G401 (cell line): Measurements from ENCODE around the gene MAMDC2. TPM values are rescaled to one million over a fixed set of nuclear protein-coding genes. Genes with fewer than 3 reads are reported as not detected.

Source experiments
- DNase-seq: peaks from one replicate; pipeline ENCODE4 v3.0.0-alpha.2; 2015; ENCODE audit warnings: low spot score
- in situ Hi-C: cut with HindIII; loops from 2 replicates; pipeline ENCODE4 v1.10.0; 2016; ENCODE audit warnings: low sequenced_read_pairs, mixed read lengths
- total RNA-seq: library from RNA; depleted of rRNA; stranded (reverse); fragments of >200 nt; shearing (Covaris generic); gene quantifications from 2 replicates; pipeline ENCODE4 v1.2.3, GENCODE V29; 2014; rRNA removed

Gene MAMDC2, protein sequence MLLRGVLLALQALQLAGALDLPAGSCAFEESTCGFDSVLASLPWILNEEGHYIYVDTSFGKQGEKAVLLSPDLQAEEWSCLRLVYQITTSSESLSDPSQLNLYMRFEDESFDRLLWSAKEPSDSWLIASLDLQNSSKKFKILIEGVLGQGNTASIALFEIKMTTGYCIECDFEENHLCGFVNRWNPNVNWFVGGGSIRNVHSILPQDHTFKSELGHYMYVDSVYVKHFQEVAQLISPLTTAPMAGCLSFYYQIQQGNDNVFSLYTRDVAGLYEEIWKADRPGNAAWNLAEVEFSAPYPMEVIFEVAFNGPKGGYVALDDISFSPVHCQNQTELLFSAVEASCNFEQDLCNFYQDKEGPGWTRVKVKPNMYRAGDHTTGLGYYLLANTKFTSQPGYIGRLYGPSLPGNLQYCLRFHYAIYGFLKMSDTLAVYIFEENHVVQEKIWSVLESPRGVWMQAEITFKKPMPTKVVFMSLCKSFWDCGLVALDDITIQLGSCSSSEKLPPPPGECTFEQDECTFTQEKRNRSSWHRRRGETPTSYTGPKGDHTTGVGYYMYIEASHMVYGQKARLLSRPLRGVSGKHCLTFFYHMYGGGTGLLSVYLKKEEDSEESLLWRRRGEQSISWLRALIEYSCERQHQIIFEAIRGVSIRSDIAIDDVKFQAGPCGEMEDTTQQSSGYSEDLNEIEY
- total RNA-seq = 0.81 and 1.2 TPM in 2 replicates

DNA sequence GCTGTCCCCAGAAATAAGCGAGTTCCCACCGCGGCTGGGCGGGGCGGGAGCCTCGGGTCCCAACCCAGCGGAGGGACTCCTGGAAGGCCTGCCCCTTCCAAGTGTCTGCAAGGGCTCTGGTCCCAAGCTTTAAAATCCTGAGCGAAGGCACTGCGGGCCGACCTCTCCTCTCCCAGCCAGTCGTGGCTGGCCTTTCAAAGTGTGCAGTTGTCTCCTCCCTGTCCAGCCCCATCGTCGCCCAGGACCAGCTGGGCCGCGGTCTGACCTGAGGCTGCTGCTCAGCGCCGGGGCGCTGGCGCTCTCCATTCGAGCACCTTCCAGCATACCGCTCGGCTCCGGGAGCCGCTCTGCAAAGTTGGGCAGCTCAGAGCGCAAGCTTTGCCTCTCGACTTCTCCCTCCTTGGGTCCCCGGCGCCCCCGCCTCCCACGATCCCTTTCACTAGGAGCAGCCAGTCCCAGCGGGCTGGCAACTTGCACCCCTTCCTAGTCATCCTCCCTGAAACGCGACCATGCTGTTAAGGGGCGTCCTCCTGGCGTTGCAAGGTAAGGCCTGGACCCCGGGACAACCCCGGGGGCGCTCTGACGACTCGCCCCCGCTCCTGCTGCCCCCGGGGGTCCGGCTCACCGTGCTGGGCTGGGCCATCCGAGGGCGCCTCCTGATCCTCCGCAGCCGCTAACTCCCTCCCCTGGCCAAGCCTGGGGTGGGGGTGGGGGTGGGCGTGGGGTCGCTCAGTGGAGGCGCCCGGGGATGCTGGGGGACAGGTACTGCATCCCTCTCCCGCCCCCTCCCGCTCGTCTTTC, at the start of gene MAMDC2:
Gene MAMDC2 (plus strand): TSS at position 160 of the 801 bp plus-strand sequence. CDS start 350 bp downstream, at position 510.
- peak; percentile 45 for DNase-seq
- in situ Hi-C loops = no loop called here

DNA sequence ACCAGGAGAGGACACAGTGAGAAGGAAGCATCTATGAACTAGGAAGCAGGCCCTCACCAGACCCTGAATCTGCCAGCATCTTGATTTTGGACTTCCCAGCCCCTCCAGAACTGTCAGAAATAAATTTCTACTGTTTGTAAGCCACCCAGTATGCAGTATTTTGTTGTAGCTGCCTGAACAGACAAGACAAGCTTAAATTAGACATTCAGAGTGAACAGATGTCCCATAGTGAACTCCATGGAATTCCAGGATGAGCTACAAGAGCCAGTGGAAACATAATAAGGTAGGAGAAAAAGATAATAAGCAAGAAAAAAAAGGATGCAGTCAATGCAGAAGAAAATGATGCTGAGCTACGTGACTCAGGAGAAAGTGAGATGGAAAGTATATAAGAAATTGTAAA, 47.8 kb upstream of the MAMDC2 start:
- DNase-seq = no peak
- in situ Hi-C loops = no loop called here

DNA sequence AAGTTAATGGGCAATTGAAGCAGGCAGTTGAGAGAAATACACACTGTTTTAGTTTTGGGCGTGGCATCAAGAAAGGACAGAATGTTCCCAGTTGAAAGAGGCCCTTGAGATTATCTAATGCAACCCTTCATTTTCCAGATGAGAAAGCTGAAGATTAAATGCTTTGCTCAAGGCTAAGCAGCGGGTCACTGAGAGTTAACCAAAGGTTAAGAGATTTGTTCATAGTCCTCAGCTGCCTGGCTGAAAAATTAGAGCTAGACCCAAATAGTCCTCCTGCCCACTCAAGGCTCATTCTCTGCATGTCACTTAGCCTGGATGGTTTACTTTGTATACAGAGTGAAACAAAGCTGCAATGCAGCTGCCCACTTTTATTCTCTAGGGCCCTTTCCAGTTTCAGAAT, 46.7 kb upstream of the MAMDC2 start:
- in situ Hi-C loops = no loop called here
- no peak for DNase-seq

DNA sequence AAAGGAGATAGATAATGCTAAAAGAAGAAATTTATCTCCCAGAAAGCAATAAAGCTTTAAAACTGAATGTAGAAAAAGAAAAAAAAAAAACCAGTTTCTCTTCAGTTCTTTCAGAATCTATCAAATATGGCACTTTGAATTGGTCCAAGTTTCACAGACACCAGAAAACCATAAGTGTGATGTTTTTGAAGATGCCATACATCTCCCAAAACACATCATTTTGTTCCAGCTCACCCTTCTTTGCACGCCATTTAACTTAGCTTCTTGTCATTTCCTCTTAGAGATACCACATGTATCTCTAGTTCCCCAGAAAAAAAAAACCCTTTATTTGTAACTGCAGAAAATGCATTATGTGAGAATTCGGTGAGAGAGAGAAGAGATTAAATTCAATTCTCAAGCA, 46.1 kb upstream of the MAMDC2 start:
- in situ Hi-C loops = no loop called here
- DNase-seq = no peak

DNA sequence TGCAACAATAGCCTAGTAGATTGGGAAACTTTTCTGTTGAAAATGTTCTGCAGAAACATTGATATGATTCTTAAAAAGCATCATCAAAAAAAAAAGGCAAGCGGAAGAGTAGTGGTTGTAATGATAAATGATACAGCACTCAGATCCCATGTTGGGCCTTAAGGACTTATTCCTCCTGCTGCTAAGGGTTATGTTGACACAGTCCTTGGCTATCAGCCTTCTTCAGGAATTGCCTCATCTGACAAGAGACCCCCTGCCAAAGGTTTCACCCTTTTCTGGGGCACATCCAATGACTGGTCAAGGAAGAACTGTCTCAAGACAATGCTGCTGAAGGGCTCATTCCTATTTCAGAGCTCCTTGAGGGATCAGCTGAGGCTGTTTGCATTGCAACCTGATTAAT, 44.3 kb upstream of the MAMDC2 start:
- DNase-seq = no peak
- in situ Hi-C loops = no loop called here

DNA sequence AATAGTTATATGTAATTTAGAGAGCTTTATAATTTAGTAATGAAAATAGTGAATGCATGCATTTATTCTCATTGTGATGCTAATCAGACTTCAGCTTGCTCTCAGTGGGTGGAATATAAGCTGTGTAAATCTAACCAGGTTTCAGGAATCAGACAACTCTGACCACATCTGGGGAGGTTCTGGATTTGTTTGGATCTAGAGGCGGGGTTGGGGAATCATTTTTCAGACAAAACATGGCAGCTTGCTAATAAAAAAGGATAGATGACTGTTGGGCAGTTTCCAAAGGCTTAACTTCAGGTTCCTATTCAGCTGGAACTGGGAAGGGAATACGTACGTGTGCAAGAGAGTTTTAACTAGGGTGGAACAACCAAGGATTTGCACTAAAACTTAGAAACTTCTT, 43.2 kb upstream of the MAMDC2 start:
- in situ Hi-C loops = no loop called here
- no peak for DNase-seq

DNA sequence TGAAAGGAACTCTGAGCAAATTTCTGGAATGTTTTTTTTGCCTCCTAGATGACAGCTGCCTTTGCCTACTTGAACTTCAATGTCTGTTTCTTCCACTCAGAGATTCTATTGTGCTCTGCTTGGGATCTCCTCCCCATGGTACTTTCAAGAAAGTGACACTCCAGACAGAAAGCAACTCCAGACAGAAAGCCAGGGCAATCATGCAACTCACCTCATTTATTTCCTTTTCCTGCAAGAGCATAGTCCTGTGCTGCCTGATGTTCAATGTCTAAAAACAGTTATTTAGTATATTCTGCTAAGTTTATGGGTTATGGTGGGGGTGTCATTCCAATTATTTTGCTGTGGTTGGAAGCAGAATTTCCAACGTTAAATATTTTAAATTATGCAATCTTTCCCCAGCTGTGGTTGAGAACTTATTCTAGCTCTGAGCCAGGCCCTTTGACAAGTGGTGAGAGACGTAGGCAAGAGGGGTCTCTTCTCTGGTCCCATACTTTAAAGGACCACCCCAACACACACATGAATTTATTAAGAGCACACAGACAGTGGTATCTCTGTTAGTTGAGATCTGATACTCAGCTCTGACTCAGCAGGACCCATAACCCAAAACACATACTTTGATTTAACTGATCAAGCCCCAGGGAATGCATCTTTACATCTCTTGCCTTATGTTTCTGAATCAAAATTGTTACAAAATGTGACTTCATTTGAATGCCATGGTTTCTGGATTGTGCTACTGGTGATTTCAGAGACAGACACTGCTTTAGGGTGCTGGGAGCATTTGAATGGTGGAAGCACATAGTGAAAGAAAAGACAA, 39.5 kb upstream of the MAMDC2 start:
- no peak for DNase-seq
- in situ Hi-C loops = no loop called here

DNA sequence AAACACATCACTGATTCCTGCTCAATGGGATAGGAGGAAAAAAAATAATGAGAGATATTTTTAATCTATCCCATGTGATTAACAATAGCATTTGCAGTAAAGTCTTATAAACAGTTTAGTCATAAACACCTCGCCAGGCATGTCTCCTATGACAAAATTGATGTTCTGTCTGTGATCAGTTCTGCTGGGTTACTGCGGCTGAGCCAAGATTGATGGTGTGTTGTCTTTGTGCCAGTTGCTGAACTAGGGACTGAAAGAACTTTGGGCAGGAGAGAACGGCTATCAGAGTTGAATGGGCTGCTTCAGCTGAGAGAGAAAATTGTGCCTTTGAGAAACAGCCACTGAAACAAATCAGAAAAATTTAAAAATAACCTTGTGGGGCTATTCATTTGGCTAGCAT, 37.3 kb upstream of the MAMDC2 start:
- DNase-seq = no peak
- in situ Hi-C loops = no loop called here

DNA sequence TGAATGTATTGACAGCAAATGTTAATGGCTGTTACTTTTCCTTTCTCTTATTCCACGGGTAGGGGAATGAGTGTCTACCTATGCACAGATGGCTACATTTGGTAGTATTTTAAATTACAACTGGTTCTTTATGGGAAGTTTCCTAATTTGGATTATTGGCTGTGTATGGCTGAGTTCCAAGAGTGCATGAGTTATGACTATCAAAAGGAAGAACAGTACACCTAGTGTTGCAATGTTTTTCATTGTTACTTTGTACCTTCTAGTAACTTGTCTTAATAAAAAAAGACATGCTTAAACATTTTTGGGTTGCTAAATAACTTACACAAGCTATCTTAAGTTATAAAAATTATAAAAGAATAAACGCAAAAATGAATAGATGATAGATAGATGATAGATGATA, 35.8 kb upstream of the MAMDC2 start:
- in situ Hi-C loops = no loop called here
- DNase-seq = no peak

DNA sequence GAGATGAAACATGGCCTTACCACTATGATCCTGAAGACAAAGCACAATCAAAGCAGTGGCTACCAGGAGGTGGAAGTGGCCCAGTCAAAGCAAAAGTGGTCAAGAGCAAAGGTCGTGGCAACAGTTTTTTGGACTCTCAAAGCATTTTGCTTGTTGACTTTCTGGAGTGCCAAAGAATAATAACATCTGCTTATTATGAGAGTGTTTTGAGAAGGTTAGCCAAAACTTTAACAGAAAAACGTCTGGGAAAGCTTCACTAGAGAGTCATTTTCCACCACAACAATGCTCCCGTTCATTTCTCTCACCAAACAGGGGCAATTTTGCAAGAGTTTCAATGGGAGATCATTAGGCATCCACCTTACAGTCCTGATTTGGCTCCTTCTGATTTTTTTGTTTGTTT, 33.6 kb upstream of the MAMDC2 start:
- DNase-seq = no peak
- in situ Hi-C loops = no loop called here

DNA sequence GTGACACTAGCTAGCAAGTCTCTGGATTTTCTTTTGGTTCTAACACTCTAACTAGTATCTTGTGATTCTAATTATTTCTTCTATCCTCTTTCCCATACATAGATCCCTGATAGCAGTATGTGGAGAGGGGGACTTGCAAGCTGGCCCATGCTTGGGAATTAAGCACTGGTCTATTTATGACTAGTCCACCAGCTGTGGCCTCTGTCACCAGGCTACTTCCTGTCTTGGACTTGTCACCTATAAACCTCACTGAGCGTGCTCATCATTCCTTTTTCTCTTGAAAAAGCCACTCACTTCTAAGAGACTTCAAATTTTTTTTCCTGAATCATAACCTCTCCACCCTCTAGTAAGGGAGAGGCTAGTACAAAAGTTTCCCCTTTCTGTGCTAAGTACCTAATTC, 32.3 kb upstream of the MAMDC2 start:
- no peak for DNase-seq
- in situ Hi-C loops = no loop called here

DNA sequence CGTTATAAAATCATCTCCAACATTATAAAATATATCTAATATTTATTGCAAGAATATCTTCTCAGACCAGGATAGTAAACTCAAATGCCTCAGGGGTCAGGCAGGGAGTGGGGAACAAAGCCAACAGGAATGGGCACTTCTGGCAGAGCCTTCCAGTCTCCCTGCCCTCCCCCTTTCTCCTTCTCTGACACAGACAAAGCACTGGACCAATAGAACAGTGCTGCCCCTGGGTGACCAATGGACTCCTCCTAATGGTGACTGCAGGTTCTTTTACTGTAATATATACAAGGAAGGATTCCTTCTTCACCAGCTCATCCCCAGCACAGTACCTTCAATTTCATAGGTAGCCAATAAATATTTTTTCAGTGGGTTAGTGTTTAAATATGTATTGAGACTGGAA, 31.1 kb upstream of the MAMDC2 start:
- DNase-seq = no peak
- in situ Hi-C loops = no loop called here

DNA sequence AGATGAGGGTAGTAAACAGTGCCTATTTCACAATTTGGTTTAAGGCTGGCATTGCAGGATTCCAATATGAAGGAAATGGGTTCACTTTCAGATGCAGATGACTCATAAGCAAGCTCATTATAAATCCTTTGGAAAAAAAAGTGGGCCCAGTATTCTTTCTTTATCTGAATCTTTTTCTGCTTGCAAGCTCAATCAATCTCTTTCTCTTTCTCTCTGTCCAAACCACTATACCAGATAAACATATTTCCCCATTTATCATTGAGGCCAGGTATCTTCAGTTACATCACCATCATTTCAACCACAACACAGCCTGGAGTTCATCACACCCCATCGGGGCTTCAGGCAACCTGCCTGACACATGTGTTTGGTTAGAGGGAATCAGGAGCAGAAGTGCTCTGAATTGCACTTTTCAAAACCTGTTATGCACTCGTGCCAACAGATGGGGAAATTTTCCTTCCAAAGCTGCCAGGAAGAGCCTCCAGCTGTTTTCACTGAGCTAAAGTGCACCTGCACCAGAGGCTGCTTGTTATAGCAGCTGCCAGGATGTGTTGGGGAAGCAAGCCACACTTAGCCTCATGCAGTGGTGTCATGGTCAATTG, 30.0 kb upstream of the MAMDC2 start:
- in situ Hi-C loops = no loop called here
- DNase-seq = no peak

DNA sequence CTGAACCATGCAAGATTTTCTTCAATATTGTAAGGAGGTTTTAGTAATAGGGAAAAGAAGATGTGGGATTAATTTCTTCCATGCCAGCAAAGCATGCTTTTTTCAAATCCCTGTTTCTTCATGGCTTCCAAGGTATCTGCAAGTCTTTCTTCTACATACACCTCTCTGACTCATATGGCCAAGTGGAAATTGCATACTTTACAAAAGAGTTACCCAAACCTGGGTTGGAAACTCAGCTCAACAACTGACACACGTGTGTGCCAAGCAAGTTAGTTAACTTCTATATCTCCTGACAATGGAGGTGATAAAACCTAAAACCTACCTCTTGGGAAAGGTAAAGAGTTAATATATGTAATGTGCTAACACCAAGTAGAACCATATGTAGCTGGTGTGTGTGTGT, 28.5 kb upstream of the MAMDC2 start:
- DNase-seq = no peak
- in situ Hi-C loops = no loop called here

DNA sequence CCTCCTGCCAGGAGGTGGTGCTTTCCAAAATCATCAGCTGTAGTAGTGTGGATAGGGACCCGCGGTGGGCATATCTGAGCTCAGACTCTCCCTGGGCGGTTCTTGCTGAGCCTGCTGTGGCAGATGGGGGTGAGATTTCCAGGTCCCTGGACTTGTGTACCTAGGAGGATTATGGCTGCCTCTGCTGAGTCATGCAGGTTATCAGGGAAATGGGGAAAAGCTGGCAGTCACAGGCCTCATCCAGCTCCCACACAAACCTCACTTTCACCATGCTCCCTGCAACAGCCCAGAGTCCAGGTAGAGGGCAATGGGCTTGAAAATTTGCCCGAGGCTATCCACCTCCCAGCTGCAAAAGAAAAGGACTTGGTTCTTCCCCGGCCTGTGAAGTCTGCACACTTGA, 23.4 kb upstream of the MAMDC2 start:
- in situ Hi-C loops = no loop called here
- DNase-seq = no peak

DNA sequence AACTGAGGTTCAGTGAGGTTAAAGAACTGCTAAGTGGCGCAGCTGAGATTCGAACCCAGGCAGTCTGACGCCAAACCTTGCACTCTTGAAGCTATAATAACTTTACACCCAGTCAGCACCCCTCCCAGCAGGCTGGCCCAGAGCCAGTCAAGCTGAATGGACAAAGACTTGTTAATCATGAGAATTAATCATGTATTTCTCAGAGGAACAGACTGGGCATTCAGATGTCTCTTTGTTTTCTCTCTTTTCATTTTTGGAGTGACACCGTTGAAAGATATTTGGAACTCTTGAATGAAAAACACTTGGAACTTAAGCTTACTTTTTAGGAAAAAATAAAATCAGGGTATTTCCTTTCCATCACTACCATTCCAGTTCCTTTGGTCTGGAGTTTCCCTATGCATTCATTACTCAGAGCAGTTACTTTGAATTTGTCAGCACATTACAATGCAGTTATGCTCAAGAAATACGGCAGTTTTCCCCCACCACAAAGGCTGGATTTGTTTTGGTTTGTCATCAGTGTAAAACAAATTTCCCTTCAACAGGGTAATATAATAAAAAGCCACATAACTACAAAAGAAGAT, 22.6 kb upstream of the MAMDC2 start:
- DNase-seq = no peak
- in situ Hi-C loops = no loop called here

DNA sequence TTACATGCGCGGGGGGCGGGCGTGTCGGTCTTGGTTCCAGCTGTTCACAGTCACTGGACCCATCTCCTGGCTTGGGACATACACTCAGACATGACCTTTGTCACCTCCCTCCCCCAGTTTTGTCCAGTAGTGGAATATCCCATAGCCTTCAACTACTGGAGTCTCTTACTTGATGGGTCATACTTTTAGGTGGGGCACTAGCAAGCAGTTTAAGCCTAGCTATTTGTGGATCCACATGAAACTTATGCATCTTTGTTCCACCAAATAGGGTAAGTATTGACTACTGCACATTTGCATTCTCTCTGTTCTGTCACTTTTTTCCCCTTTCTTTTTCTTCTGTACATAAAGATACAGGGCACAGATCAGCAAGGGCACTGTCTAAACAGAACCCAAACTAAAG, 15.4 kb upstream of the MAMDC2 start:
- in situ Hi-C loops = no loop called here

DNA sequence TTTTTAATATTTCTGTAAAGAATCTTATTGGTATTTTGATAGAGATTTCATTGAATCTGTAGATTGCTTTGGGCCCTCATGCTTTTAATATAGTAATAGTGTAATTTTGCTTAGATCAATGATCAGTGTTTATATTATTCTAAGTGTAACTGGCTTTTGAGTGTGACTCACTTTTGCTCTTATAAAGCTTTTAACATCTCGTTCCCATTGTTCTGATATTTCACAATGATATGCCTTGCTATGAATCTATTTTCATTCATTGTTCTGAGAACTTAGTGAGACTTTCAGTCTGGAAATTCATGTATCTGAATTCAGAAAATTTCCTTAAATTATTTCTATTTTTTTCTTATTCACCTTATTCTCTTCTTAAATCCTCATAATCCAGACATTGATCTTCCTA, 13.5 kb upstream of the MAMDC2 start:
- DNase-seq = no peak
- in situ Hi-C loops = no loop called here

More for the DNA sequence above, 15.4 kb upstream of the MAMDC2 start:
- no peak for DNase-seq

DNA sequence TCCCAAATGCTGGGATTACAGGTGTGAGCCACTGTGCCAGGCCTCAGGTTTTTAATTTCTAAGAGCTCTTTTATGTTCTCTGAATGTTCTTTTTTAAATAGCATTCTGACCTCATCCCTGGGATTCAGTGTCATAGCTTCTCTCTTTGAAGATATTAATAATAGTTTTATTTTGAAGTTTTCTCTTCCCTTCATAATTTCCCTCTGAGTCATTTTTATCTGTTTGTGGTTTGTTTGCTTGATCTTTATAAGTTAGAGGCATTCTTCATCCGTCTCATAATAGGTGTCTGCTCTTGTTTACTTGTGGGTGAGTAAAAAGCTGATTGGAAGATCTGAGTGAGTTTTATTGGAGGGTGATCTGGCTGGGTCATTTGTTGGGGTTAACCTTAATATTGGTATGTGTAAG, 12.5 kb upstream of the MAMDC2 start:
- DNase-seq = no peak
- in situ Hi-C loops = no loop called here
